ENCODE results near the gene ZFP36L1. TPM values are rescaled to one million over a fixed set of nuclear protein-coding genes. Genes with fewer than 3 reads are reported as not detected.

ZFP36L1 gene
- total RNA-seq, 1 donor from 2014 or later = 199 TPM

DNA sequence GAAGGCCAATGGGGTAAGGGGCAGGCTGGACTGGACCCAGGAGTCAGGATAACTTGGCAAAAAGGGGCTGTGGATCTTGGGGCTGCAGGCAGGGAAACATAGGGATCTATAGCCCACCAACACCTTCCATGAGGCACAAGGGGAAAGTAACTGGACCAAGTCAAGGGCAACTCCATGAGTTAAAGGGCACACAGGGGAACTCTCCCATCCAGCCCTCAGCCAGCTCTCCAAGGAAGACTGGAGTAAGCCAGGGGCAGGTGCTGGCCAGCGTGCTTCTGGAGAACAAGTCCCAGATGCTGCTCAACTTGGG lies 31.3 kb upstream of the ZFP36L1 start:
- H3K36me3 ChIP-seq = no peaks in the 10 kb centered on the region
- H3K4me3 ChIP-seq = no peak overlapping the region
- H3K9me3 ChIP-seq = no peaks in the 10 kb centered on the region
- DNase-seq = no peak
- H3K27me3 ChIP-seq (ENCODE audit: low read depth) = no peaks in the 10 kb centered on the region
- ATAC-seq = no peak
- intact Hi-C loops (cut with DNase I) = no loop called here
- no peak for TF ChIP-seq CTCF (IDR thresholded peaks at IDR 0.05)
- H3K27ac ChIP-seq = no peak overlapping the region
- H3K4me1 ChIP-seq = peaks cover 19% of the 10 kb centered on the region

- H3K4me3 ChIP-seq = no peak overlapping the region
- no peaks in the 10 kb centered on the region for H3K36me3 ChIP-seq
- peaks cover 19% of the 10 kb centered on the region for H3K4me1 ChIP-seq
- ATAC-seq (no peak), DNase-seq (no peak)
- intact Hi-C loops (cut with DNase I) = no loop called here
- no peaks in the 10 kb centered on the region for H3K27me3 ChIP-seq (ENCODE audit: low read depth)
- H3K9me3 ChIP-seq = no peaks in the 10 kb centered on the region
- H3K27ac ChIP-seq = no peak overlapping the region
- no peak for TF ChIP-seq CTCF (IDR thresholded peaks at IDR 0.05)
Measured at GRCh38 chr14:68823434-68824206, 30.8 kb upstream of the ZFP36L1 start.

DNA sequence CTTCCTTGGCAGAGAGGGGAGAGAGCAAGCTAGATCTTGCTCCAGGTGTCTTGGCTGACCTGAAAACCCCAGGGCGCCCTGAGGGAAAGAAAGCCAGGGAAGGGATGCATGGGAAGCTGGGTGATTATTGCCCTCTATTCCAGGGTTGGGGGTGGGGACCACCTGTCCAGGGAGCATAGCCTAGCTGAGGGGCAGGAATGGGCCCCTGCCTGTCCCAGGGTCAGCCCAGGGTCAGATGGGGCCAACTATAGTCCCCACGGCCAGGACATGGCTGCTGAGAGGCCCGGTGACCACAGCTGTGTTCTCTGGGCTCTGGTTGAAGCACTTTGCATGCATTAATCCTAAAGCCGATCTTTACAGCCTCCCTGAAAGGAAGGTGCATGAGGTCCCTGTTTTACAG lies 30.1 kb upstream of the ZFP36L1 start:
- Histone ChIP-seq H3K4me3 (no peak overlapping the region), H3K4me1 (peaks cover 19% of the 10 kb centered on the region), H3K27ac (no peak overlapping the region), H3K27me3 (ENCODE audit: low read depth) (no peaks in the 10 kb centered on the region), H3K9me3 (no peaks in the 10 kb centered on the region), H3K36me3 (no peaks in the 10 kb centered on the region)
- DNase-seq = no peak
- ATAC-seq = no peak
- no peak for TF ChIP-seq CTCF (IDR thresholded peaks at IDR 0.05)
- intact Hi-C loops (cut with DNase I) = no loop called here

DNA sequence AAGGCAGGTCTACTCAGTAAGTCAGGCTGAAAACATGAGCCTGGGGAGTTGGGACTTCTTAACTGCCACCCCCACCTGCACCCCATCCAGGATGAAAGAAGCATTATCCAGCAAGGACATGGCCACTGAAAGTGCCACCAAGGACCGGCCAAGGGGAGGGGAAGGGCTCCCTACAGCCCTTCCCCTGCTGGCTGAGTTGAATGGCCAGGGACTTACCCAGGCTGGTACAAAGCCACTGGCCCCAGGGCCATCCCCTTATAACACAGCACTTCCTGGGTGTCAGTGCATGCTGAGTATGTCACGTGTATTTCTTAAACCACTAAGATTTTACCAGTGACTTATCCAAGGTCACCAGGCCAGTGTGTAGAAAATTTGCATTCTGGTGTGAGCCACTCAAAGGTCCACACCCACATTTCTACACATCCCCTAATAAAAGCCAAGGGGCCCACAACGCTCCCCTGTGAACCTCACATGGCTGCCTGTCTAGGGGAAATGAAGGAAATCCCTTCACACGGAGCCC lies 29.3 kb upstream of the ZFP36L1 start:
- Histone ChIP-seq H3K9me3 (no peaks in the 10 kb centered on the region), H3K4me1 (peaks cover 20% of the 10 kb centered on the region), H3K4me3 (no peak overlapping the region), H3K27ac (no peak overlapping the region), H3K27me3 (ENCODE audit: low read depth) (no peaks in the 10 kb centered on the region), H3K36me3 (no peaks in the 10 kb centered on the region)
- intact Hi-C loops (cut with DNase I) = no loop called here
- TF ChIP-seq CTCF (IDR thresholded peaks at IDR 0.05) = no peak
- no peak for DNase-seq
- ATAC-seq = no peak

DNA sequence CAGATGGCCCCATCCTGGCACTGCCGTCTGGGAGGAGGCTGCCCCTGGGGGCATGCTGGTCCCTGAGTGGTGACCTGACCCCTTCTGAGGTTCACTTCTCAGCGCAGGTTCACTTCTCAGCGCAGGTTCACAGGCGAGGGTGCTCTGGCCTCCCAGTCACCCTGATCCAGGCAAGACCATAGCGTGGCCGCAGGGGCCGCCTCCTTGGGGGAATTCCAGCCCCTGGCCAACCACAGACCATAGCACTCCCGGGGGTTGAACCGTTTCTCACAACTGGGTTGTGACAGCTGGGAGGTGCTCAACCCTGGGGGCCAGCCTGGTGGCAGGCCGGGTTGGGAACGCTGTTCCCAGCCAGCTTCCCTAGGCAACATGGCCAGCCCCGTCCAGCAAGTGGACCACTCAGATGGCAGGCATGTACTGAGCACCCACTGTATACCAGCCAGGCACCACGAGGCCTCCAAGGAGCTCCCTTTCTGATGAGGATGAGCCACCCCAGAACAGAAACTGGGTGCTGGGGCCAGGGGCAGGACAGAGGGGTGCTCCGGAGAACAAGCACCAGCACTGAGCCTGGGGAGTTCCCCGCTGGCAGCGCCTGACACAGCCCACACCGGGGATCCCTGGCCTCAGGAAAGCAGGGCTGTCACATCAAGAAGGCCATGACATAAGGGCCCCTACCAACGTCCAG lies 28.3 kb upstream of the ZFP36L1 start:
- DNase-seq (no peak), ATAC-seq (no peak)
- H3K36me3 ChIP-seq = no peaks in the 10 kb centered on the region
- H3K27ac ChIP-seq = no peak overlapping the region
- intact Hi-C loops (cut with DNase I) = no loop called here
- H3K4me1 ChIP-seq = peaks cover 26% of the 10 kb centered on the region
- TF ChIP-seq CTCF (IDR thresholded peaks at IDR 0.05) = no peak
- no peak overlapping the region for H3K4me3 ChIP-seq
- H3K27me3 ChIP-seq (ENCODE audit: low read depth) = no peaks in the 10 kb centered on the region
- no peaks in the 10 kb centered on the region for H3K9me3 ChIP-seq

Data from lower lobe of right lung (tissue), 2 donors.